GM18861 (cell line): ENCODE results near the gene CDKAL1.

ENCODE experiments used
- ATAC-seq: cut with Tn5 transposase; IDR thresholded peaks from one replicate; pipeline ENCODE4 v1.9.1; 2021; ENCODE audit not compliant: unreplicated experiment

CDKAL1 gene

DNA sequence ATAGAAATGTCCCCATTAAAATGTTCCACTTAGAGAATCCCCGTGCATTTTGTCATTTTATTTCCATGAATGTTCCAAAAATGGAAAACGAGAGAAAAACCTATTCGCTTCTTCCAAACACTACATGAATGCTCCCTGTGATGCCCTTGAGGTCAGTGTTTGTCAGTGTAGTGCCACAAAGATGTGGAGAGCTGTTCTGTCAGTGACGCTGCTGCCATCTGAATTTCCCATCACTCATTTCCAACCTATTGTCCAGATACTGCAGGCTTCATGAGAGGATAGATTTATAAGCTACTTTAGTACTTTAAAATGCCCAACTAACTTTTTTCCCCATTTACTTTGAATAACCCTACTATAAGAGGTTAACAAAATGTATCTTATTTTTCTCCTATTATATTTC, 335.8 kb downstream of the CDKAL1 start:
- ATAC-seq = no peak

DNA sequence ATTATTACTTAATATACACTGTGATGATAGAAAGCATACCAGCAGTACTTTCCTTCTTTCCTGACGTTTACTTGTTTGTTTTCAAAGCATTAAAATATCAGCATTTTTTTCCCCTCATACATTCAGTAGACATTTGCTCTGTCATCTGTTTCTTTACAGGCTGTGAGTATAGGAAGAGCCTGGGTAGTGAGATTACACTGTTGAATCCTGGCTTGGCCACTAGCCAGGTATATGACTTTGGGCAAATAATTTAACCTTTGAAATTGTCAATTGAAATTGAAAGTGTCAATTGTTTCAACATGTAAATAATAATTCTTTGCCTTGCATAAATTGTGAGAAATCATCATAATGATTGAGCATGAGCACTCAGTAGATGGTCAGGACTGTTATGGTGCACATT, 336.2 kb downstream of the CDKAL1 start:
- ATAC-seq = no peak

GRCh38 chr6:20873425-20874190, 339.4 kb downstream of the CDKAL1 start:
- ATAC-seq = no peak

DNA sequence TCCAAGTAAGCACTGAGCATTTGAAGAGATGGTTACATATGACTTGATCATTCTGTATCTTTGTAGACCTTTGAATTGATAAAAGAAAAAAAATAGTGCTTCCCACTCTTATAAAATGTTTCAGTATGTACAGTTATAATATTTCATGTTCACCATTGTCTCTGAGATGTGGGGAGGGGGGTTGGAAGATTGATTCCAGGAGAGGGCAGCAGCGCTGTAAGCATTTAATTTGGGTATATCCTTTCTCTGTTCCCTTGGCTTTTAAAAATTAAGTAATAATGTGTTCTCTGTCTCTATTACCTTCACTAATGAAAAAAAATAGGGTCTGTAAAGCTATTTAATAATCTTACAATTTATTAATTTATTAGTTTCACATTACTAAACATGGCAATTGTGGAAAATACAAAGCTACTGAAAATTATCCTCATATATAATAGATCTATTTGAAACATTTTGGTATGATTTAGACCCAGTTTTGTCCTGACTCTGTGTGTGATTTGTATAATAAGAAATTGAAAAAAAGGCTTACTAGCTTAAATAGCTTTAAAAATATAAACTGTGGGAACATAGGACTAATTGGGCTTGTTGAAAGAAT, 341.2 kb downstream of the CDKAL1 start:
- ATAC-seq = no peak

- no peak for ATAC-seq
Measured at GRCh38 chr6:20876036-20876435, 341.8 kb downstream of the CDKAL1 start.

GRCh38 chr6:20876561-20876960, 342.3 kb downstream of the CDKAL1 start:
- ATAC-seq = no peak

GRCh38 chr6:20877008-20877937, 343.0 kb downstream of the CDKAL1 start:
- ATAC-seq = peak; percentile 97

DNA sequence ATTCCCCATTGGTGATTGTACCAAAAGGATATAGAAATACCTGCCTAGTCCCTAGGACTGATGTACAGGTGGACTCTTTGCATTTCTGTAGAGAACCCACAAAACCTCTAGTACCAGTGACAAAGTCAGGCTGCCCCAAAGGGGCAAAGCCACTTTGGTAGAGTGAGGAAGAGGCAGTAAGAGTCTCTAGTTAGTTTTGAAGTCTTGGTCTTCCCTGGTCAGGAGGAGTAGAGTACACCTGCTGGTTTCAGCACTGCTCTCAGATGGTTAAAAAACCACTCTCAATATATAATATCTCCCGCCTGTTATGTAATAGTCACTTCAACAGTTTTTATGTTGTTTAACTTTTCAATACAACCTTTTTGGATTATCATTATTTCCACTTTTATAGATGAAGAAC, 344.9 kb downstream of the CDKAL1 start:
- no peak for ATAC-seq

- ATAC-seq = no peak
Measured at GRCh38 chr6:20879526-20879925, 345.3 kb downstream of the CDKAL1 start.

- ATAC-seq = no peak
Measured at GRCh38 chr6:20881365-20881764, 347.1 kb downstream of the CDKAL1 start.

DNA sequence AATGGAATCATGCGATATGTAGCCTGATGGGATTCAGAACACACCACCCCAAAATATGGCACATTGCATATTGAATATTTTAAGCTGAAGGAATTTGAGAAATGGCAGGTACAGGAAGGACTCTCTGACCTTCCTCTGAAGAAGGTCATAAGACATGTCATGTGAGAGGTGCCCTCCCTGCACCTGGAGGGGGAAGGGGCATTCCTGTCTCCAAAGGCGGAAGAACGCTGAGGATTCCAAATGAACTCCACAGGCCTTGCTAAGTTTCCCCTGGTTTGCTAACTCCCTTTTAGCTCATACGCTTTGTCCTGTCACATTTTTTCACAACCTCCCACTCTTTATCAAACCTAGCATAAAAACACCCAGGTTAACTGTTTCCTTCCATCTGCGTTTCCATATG, 347.8 kb downstream of the CDKAL1 start:
- no peak for ATAC-seq

DNA sequence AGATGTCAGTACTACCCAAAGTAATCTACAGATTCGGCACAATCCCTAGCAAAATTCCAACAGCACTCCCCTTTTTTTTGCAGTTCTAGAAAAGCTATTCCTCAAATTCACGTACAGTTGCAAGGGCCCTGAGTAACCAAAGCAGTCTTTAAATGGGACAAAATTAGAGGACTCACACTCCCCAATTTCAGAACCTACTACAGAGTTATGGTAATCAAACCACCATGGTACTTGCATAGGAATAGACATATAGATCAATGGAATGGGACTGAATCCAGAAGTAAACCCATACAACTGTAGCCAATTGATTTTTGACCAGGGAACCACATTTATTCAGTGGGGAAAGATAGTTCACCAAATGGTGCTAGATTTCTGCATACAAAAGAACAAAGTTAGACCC, 350.8 kb downstream of the CDKAL1 start:
- ATAC-seq = no peak

GRCh38 chr6:20891161-20891560, 356.9 kb downstream of the CDKAL1 start:
- ATAC-seq = no peak

- ATAC-seq = no peak
Measured at GRCh38 chr6:20892365-20892764, 358.1 kb downstream of the CDKAL1 start.

- no peak for ATAC-seq
Measured at GRCh38 chr6:20893412-20893811, 359.2 kb downstream of the CDKAL1 start.

DNA sequence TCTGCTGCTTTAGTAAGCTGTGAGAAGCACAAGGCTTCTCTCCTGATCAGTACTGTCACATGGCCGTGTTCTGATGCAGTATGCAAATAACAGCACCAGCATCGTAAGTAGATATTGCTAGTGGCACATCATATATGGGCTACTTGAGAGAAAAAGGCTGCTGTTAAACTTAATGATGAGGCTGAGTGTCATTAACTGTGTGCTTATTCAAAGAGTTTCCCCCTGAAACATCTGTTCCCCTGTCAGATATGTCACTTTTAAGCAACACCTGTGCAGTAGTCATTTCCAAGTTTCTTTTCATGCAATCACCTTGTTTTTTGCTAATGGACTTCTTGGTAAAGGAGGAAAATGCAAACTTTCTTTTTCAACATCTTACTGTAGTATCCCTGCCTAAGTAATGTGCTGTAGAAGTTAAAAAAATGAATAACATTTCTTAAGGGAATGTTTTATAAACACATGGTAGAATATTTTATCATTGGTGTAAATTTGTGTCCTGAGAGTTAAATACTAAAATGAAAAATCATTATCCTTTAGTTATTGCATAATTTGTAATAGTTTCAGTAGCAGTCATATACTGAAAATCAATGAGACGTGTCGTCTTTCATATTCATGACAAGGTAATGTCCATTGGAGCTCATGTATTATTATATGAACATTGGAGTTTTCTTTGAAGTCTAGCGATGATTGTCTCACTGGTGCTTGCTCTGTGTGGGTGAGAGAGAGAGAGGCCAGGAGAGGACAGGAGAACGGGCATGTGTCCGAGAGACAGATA, 366.3 kb downstream of the CDKAL1 start:
- peak; percentile 86 for ATAC-seq

DNA sequence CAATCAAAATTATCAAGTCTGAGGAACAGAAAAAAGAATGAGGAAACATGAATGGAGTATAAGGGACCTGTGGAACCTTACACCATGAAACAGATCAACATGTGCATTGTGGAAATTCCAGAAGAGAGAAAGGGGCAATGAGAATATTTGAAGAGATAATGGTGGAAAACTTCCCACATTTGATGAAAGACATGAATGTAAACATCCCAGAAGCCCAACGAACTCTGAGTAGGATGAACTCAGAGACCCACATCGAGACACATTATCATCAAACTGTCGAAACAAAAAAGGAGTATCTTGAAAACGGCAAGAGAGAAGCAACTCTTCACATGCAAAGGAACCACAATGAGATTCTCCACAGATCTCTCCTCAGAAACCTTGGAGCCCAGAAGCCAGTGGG, 371.1 kb downstream of the CDKAL1 start:
- no peak for ATAC-seq

GRCh38 chr6:20906945-20907344, 372.7 kb downstream of the CDKAL1 start:
- no peak for ATAC-seq

- ATAC-seq = no peak
Measured at GRCh38 chr6:20907486-20908071, 373.3 kb downstream of the CDKAL1 start.

DNA sequence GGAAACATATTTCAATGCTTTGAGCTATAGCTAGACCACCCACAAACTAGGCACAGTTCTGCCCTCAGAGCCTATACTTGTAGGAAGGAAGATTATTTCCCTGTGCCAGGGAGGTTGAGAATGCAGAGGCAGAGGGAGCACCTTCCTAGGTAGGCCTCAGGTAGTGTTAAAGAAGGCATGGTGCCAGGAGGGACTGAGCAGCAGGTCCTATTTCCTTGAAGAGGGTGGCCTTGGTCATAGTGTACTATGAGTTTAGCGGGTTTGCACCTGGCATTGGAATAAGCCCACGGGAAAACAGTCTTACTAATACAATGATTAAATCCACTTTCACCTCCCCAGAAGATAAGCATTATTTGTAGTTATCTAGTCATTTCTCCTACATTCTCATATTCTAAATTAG, 375.4 kb downstream of the CDKAL1 start:
- no peak for ATAC-seq

DNA sequence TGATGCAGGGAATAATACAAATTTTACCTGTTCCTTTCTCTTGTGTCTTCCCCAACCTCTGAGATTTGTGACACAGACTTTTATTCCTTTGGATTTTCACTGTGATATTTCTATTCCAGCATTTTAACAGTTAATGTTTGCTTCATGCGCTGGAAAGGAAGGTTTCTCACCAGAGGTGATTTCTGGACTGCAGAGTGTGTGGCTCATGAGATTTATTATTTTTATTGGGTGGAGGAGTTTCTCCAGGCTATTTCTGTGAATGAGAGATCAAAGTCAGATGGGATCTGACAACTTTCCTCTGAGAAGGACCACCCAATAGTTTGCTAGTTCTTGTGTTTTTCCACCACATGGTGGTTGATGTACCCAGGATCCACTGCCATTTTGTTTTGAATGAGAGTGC, 377.5 kb downstream of the CDKAL1 start:
- ATAC-seq = no peak
